Caco-2 (cell line): ENCODE measurements around the gene OR5AP2. TPM values are rescaled to one million over a fixed set of nuclear protein-coding genes. Genes with fewer than 3 reads are reported as not detected.

Source experiments
- BruUV-seq: library from RNA; stranded (reverse); fragments of 400-500 nt; replicated peaks from 2 replicates; lab custom pipeline; 2021; lab: Mats Ljungman, UMichigan
- CTCF ChIA-PET: fragments of 300-600 bp; sonication (Branson Sonifier 250); formaldehyde crosslinking; loops from one replicate; lab custom pipeline; 2022; ENCODE audit warnings: antibody characterized with exemption; lab: Charles Lee
- POLR2A ChIA-PET: fragments of 300-600 bp; sonication (Branson Sonifier 250); formaldehyde crosslinking; loops from one replicate; lab custom pipeline; 2022; ENCODE audit warnings: antibody characterized with exemption; lab: Charles Lee
- DNase-seq, 2 experiments: peaks; one replicate each; pipeline versions ENCODE4 v3.0.0 to v3.0.0-alpha.2; 2020 to 2022
- H3K27me3 ChIP-seq: replicated peaks from 2 replicates; pipeline ENCODE4 v1.6.0; 2011; ENCODE audit warnings: low read length; ENCODE audit not compliant: control insufficient read depth, insufficient read depth
- H3K36me3 ChIP-seq: 2 replicates; pipeline ENCODE4 v1.5.1; 2011; ENCODE audit warnings: low read length; ENCODE audit not compliant: control insufficient read depth, insufficient read depth
- H3K4me1 ChIP-seq: fragments of 250-450 bp; sonication (Bioruptor Pico); 2 replicates; pipeline ENCODE4 v1.5.1; 2020; ENCODE audit warnings: mild to moderate bottlenecking
- H3K4me3 ChIP-seq: 2 replicates; pipeline ENCODE4 v1.5.1; 2011; ENCODE audit warnings: low read depth, mild to moderate bottlenecking, control low read depth, low read length
- H3K9me3 ChIP-seq: fragments of 250-450 bp; sonication (Bioruptor Pico); 2 replicates; pipeline ENCODE4 v1.5.1; 2020; ENCODE audit warnings: mild to moderate bottlenecking, moderate library complexity
- H3K27ac Mint-ChIP-seq: one replicate; pipeline ENCODE4 v1.8.0; 2022; ENCODE audit warnings: mixed read lengths; ENCODE audit not compliant: unreplicated experiment
- H3K27me3 Mint-ChIP-seq: one replicate; pipeline ENCODE4 v1.8.0; 2022; ENCODE audit warnings: mixed read lengths; ENCODE audit not compliant: insufficient read depth, unreplicated experiment
- H3K36me3 Mint-ChIP-seq: one replicate; pipeline ENCODE4 v1.8.0; 2022; ENCODE audit warnings: mild to moderate bottlenecking, mixed read lengths; ENCODE audit not compliant: insufficient read depth, unreplicated experiment
- H3K4me1 Mint-ChIP-seq: one replicate; pipeline ENCODE4 v1.8.0; 2022; ENCODE audit warnings: low read depth, mixed read lengths; ENCODE audit not compliant: unreplicated experiment
- H3K4me3 Mint-ChIP-seq: one replicate; pipeline ENCODE4 v1.8.0; 2022; ENCODE audit warnings: mild to moderate bottlenecking, moderate library complexity, mixed read lengths; ENCODE audit not compliant: unreplicated experiment
- H3K9me3 Mint-ChIP-seq: one replicate; pipeline ENCODE4 v1.8.0; 2022; ENCODE audit warnings: mixed read lengths; ENCODE audit not compliant: unreplicated experiment
- intact Hi-C: fragments of 100-400 bp; cut with micrococcal nuclease; formaldehyde crosslinking; loops from one replicate; pipeline ENCODE4 v1.10.0; 2022; ENCODE audit not compliant: unreplicated experiment
- total RNA-seq: library from RNA; stranded (reverse); gene quantifications from 2 replicates; pipeline ENCODE4 v1.2.3, GENCODE V29; 2022
- TF ChIP-seq, protein P1 (sequence below), 2 experiments: fragments of 200-600 bp in 1 of 2; IDR thresholded peaks; 1 replicate in 1 of 2; 2 replicates in 1 of 2; pipeline versions ENCODE4 v1.5.1 to v1.8.0; 2011 to 2022; ENCODE audit warnings: antibody characterized with exemption in 1 of 2, control low read depth in 1 of 2, inconsistent platforms in 1 of 2, low read depth in 1 of 2, low read length in 1 of 2, mild to moderate bottlenecking in 1 of 2, moderate library complexity in 1 of 2; ENCODE audit not compliant: insufficient read depth in 1 of 2, severe bottlenecking in 1 of 2, unreplicated experiment in 1 of 2

Gene OR5AP2
- total RNA-seq, 1 experiment from 2014 or later: not detected

DNA sequence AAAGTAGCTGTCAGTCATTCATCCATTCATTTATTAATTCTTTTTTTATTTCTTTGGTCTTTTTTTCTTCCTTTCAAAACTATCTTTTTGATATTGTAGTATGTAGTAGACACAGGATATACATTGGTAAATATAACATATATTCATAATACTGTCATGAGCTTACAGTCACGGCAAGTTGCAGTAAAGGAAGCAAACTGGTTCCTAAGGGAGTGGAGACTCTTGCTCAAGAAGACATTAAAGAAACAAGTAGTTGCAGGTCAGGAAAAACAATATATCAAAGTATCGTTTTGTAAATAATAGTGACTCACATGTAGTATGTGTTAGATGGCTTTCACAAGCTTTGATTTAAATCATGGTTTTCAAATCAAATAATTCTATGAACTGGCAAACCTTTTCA lies 28.7 kb upstream of the OR5AP2 start:
- ChIA-PET CTCF (no interaction called here), POLR2A (no interaction called here)
- Histone ChIP-seq H3K36me3 (no peaks in the 10 kb centered on the region), H3K4me1 (no peaks in the 10 kb centered on the region), H3K9me3 (no peaks in the 10 kb centered on the region), H3K27me3 (no peaks in the 10 kb centered on the region), H3K4me3 (no peak overlapping the region)
- DNase-seq: no peak
- no peaks in the 10 kb centered on the region for H3K9me3 Mint-ChIP-seq
- TF ChIP-seq, protein P1, sequence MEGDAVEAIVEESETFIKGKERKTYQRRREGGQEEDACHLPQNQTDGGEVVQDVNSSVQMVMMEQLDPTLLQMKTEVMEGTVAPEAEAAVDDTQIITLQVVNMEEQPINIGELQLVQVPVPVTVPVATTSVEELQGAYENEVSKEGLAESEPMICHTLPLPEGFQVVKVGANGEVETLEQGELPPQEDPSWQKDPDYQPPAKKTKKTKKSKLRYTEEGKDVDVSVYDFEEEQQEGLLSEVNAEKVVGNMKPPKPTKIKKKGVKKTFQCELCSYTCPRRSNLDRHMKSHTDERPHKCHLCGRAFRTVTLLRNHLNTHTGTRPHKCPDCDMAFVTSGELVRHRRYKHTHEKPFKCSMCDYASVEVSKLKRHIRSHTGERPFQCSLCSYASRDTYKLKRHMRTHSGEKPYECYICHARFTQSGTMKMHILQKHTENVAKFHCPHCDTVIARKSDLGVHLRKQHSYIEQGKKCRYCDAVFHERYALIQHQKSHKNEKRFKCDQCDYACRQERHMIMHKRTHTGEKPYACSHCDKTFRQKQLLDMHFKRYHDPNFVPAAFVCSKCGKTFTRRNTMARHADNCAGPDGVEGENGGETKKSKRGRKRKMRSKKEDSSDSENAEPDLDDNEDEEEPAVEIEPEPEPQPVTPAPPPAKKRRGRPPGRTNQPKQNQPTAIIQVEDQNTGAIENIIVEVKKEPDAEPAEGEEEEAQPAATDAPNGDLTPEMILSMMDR (IDR thresholded peaks at IDR 0.05; ENCODE audit: insufficient read depth in 1 of 2, low read depth in 1 of 2, low read length in 1 of 2, severe bottlenecking in 1 of 2, unreplicated experiment in 1 of 2): no peak
- no TSS peak for BruUV-seq
- peaks cover 6% of the 10 kb centered on the region for H3K27me3 Mint-ChIP-seq
- H3K4me1 Mint-ChIP-seq: no peaks in the 10 kb centered on the region
- H3K27ac Mint-ChIP-seq: no peak overlapping the region
- H3K36me3 Mint-ChIP-seq: no peaks in the 10 kb centered on the region
- H3K4me3 Mint-ChIP-seq: no peak overlapping the region
- intact Hi-C loops: no loop called here

DNA sequence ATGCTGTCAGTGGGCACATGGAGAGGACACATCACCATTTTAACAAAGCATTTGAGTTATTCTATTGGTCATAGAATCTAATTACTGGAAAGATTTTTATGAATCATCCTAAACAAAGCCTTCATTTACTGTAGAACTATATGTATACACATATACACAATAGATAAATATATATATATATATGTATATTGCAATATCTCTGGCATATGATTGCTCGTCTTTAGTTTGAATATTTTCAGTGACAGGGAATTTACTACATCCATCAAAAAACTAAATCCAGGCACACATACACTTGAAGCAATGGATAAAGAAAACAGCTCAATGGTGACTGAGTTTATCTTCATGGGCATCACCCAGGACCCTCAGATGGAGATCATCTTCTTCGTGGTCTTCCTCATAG lies 21.1 kb upstream of the OR5AP2 start, which contains the start of gene OR5AR1:
Gene OR5AR1, plus strand, starts transcription at position 301 of the 400 bp plus-strand sequence. Its CDS starts 0 bp downstream, at position 301.
- Histone ChIP-seq H3K36me3 (no peaks in the 10 kb centered on the region), H3K4me3 (no peak within 1 kb of the TSS), H3K27me3 (no peaks in the 10 kb centered on the region), H3K9me3 (no peaks in the 10 kb centered on the region), H3K4me1 (no peaks in the 10 kb centered on the region)
- intact Hi-C loops: no loop called here
- no peaks in the 10 kb centered on the region for H3K9me3 Mint-ChIP-seq
- no peak within 1 kb of the TSS for H3K4me3 Mint-ChIP-seq
- H3K4me1 Mint-ChIP-seq: no peaks in the 10 kb centered on the region
- POLR2A ChIA-PET: no interaction called here
- no peak within 1 kb of the TSS for H3K27ac Mint-ChIP-seq
- CTCF ChIA-PET: no interaction called here
- H3K27me3 Mint-ChIP-seq: no peaks in the 10 kb centered on the region
- no peaks in the 10 kb centered on the region for H3K36me3 Mint-ChIP-seq
- BruUV-seq: no TSS peak
- no peak for DNase-seq
- TF ChIP-seq, protein P1 (IDR thresholded peaks at IDR 0.05; ENCODE audit: insufficient read depth in 1 of 2, low read depth in 1 of 2, low read length in 1 of 2, severe bottlenecking in 1 of 2, unreplicated experiment in 1 of 2): no peak

DNA sequence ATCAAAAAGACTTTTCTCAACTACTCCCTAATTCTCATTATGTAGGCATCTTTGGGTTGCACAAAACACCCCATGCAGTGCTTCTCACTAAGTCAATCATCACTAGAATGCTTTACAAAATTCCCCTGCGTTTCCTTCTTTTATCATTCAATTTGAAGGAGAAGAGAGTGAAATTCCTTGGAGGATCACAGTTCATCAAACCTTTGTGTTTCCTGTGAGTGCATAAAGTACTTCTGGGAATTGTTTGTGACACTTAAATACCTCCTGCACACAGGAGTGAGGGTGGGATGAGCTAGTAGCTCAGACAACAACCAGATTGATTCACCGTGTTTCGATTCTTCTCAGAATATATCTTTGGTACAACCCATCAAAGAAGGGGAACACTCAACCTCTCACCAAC lies 17.5 kb upstream of the OR5AP2 start:
- Histone ChIP-seq H3K4me3 (no peak overlapping the region), H3K27me3 (no peaks in the 10 kb centered on the region), H3K36me3 (no peaks in the 10 kb centered on the region), H3K9me3 (no peaks in the 10 kb centered on the region), H3K4me1 (no peaks in the 10 kb centered on the region)
- TF ChIP-seq, protein P1 (IDR thresholded peaks at IDR 0.05; ENCODE audit: insufficient read depth in 1 of 2, low read depth in 1 of 2, low read length in 1 of 2, severe bottlenecking in 1 of 2, unreplicated experiment in 1 of 2): no peak
- intact Hi-C loops: no loop called here
- ChIA-PET POLR2A (no interaction called here), CTCF (no interaction called here)
- no peak for DNase-seq
- Mint-ChIP-seq H3K27me3 (no peaks in the 10 kb centered on the region), H3K36me3 (no peaks in the 10 kb centered on the region), H3K9me3 (no peaks in the 10 kb centered on the region), H3K4me3 (no peak overlapping the region), H3K27ac (no peak overlapping the region), H3K4me1 (no peaks in the 10 kb centered on the region)
- no TSS peak for BruUV-seq
